IPS-18a (cell line): ENCODE results near the gene H3-3A.
"Not testable (repeated sequence)": the region's sequence is repeated elsewhere in the genome, so short reads cannot be mapped to it uniquely, and the experiment has no call there.

Experiments used
- H3K27ac ChIP-seq: one replicate; pipeline ENCODE4 v1.5.1; 2013; ENCODE audit warnings: low read length
- H3K27me3 ChIP-seq: one replicate; pipeline ENCODE4 v1.6.1; 2013; ENCODE audit warnings: mild to moderate bottlenecking, low read length; ENCODE audit not compliant: control insufficient read depth, insufficient read depth
- H3K36me3 ChIP-seq: one replicate; pipeline ENCODE4 v1.6.1; 2013; ENCODE audit warnings: low read depth, low read length; ENCODE audit not compliant: control insufficient read depth
- H3K4me1 ChIP-seq: one replicate; pipeline ENCODE4 v1.6.1; 2013; ENCODE audit warnings: low read depth, low read length; ENCODE audit not compliant: control insufficient read depth
- H3K4me3 ChIP-seq: one replicate; pipeline ENCODE4 v1.5.1; 2013; ENCODE audit warnings: low read length
- H3K9ac ChIP-seq: one replicate; pipeline ENCODE4 v1.6.1; 2013; ENCODE audit warnings: mild to moderate bottlenecking, low read length, moderate library complexity
- H3K9me3 ChIP-seq: one replicate; pipeline ENCODE4 v1.6.1; 2013; ENCODE audit warnings: low read depth, low read length; ENCODE audit not compliant: control insufficient read depth

H3-3A gene

GRCh38 chr1:226073184-226073950 is 10.9 kb downstream of the H3-3A start:
- Histone ChIP-seq H3K27me3 (no peaks in the 10 kb centered on the region), H3K9ac (no peak overlapping the region), H3K4me1 (no peaks in the 10 kb centered on the region), H3K36me3 (peaks cover 46% of the 10 kb centered on the region), H3K4me3 (no peak overlapping the region), H3K27ac (no peak overlapping the region), H3K9me3 (no peaks in the 10 kb centered on the region)

GRCh38 chr1:226074046-226074445 is 11.5 kb downstream of the H3-3A start:
- Histone ChIP-seq H3K9me3 (no peaks in the 10 kb centered on the region), H3K4me3 (no peak overlapping the region)

GRCh38 chr1:226076378-226076777 is 13.9 kb downstream of the H3-3A start:
- H3K9me3 ChIP-seq, result no peaks in the 10 kb centered on the region
- no peak overlapping the region for H3K9ac ChIP-seq
- H3K27ac ChIP-seq, result no peak overlapping the region
- no peak overlapping the region for H3K4me3 ChIP-seq
- H3K4me1 ChIP-seq, result no peaks in the 10 kb centered on the region
- H3K27me3 ChIP-seq, result no peaks in the 10 kb centered on the region
- peaks cover 18% of the 10 kb centered on the region for H3K36me3 ChIP-seq

More at GRCh38 chr1:226074046-226074445, 11.5 kb downstream of the H3-3A start:
- Histone ChIP-seq H3K9ac (no peak overlapping the region), H3K4me1 (no peaks in the 10 kb centered on the region), H3K36me3 (peaks cover 39% of the 10 kb centered on the region), H3K27me3 (no peaks in the 10 kb centered on the region), H3K27ac (no peak overlapping the region)

GRCh38 chr1:226078374-226078773 is 15.9 kb downstream of the H3-3A start:
- H3K27ac ChIP-seq, result no peak overlapping the region
- H3K9me3 ChIP-seq, result no peaks in the 10 kb centered on the region
- H3K4me1 ChIP-seq, result no peaks in the 10 kb centered on the region
- no peak overlapping the region for H3K9ac ChIP-seq
- peaks cover under 1% of the 10 kb centered on the region for H3K36me3 ChIP-seq
- H3K27me3 ChIP-seq, result peaks cover 12% of the 10 kb centered on the region
- no peak overlapping the region for H3K4me3 ChIP-seq

- no peaks in the 10 kb centered on the region for H3K36me3 ChIP-seq
- no peak overlapping the region for H3K27ac ChIP-seq
- peaks cover 20% of the 10 kb centered on the region for H3K27me3 ChIP-seq
- no peaks in the 10 kb centered on the region for H3K4me1 ChIP-seq
- peak overlapping the region; percentile 70 for H3K4me3 ChIP-seq
- no peaks in the 10 kb centered on the region for H3K9me3 ChIP-seq
- no peak overlapping the region for H3K9ac ChIP-seq
Observed at GRCh38 chr1:226082587-226082917, 20.0 kb downstream of the H3-3A start.

- Histone ChIP-seq H3K4me3 (peak overlapping the region; percentile 70), H3K27me3 (peaks cover 20% of the 10 kb centered on the region), H3K27ac (no peak overlapping the region), H3K9ac (peak overlapping the region; percentile 48), H3K36me3 (no peaks in the 10 kb centered on the region), H3K4me1 (no peaks in the 10 kb centered on the region), H3K9me3 (no peaks in the 10 kb centered on the region)
Observed at GRCh38 chr1:226082959-226083301, 20.4 kb downstream of the H3-3A start.

GRCh38 chr1:226083302-226084101 is 21.0 kb downstream of the H3-3A start:
- no peaks in the 10 kb centered on the region for H3K4me1 ChIP-seq
- H3K4me3 ChIP-seq, result peak overlapping the region; percentile 70
- H3K9me3 ChIP-seq, result no peaks in the 10 kb centered on the region
- peaks cover 20% of the 10 kb centered on the region for H3K27me3 ChIP-seq
- H3K36me3 ChIP-seq, result no peaks in the 10 kb centered on the region
- no peak overlapping the region for H3K27ac ChIP-seq
- peak overlapping the region; percentile 48 for H3K9ac ChIP-seq

- H3K9ac ChIP-seq, result no peak overlapping the region
- no peak overlapping the region for H3K4me3 ChIP-seq
- no peaks in the 10 kb centered on the region for H3K9me3 ChIP-seq
- H3K4me1 ChIP-seq, result no peaks in the 10 kb centered on the region
- peaks cover 20% of the 10 kb centered on the region for H3K27me3 ChIP-seq
- H3K36me3 ChIP-seq, result no peaks in the 10 kb centered on the region
- no peak overlapping the region for H3K27ac ChIP-seq
Observed at GRCh38 chr1:226085675-226086285, 23.3 kb downstream of the H3-3A start.

- Histone ChIP-seq H3K36me3 (no peaks in the 10 kb centered on the region), H3K4me1 (no peaks in the 10 kb centered on the region), H3K9me3 (no peaks in the 10 kb centered on the region), H3K4me3 (no peak overlapping the region), H3K27ac (no peak overlapping the region), H3K9ac (no peak overlapping the region), H3K27me3 (peaks cover 20% of the 10 kb centered on the region)
Observed at GRCh38 chr1:226086776-226087175, 24.3 kb downstream of the H3-3A start.

- Histone ChIP-seq H3K36me3 (no peaks in the 10 kb centered on the region), H3K27me3 (no peaks in the 10 kb centered on the region), H3K9ac (no peak overlapping the region), H3K9me3 (no peaks in the 10 kb centered on the region), H3K27ac (no peak overlapping the region), H3K4me1 (no peaks in the 10 kb centered on the region), H3K4me3 (no peak overlapping the region)
Observed at GRCh38 chr1:226091461-226091860, 28.9 kb downstream of the H3-3A start.

GRCh38 chr1:226092048-226092820 is 29.7 kb downstream of the H3-3A start:
- H3K36me3 ChIP-seq, H3K4me3 ChIP-seq, H3K27ac ChIP-seq, H3K27me3 ChIP-seq, H3K4me1 ChIP-seq, H3K9me3 ChIP-seq, H3K9ac ChIP-seq: not testable (repeated sequence)
